ENCODE measurements around the gene EMC8.
"Not testable (repeated sequence)": the region's sequence is repeated elsewhere in the genome, so short reads cannot be mapped to it uniquely, and the experiment has no call there.

EMC8 gene

DNA sequence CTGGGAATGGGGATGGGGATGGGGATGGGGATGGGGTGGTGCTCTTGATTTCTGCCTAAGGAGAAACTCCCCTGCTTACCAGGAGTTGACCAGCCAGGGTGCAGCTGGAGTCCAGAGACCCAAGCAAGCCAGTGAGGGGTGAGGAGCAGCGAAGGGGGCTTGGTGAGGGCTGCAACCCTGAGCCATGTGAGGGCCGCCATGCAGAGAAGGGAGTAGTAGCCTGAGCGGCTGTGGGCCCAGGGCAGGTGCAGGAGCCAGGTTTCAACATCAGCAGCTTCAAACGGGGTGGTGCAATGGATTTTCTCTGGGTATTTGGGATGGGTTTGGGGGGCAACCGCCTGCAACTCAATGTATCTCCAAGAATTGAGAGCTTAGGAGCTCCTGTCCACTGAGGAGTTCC is 35.4 kb upstream of the EMC8 start:
- DNase-seq, result no peak

DNA sequence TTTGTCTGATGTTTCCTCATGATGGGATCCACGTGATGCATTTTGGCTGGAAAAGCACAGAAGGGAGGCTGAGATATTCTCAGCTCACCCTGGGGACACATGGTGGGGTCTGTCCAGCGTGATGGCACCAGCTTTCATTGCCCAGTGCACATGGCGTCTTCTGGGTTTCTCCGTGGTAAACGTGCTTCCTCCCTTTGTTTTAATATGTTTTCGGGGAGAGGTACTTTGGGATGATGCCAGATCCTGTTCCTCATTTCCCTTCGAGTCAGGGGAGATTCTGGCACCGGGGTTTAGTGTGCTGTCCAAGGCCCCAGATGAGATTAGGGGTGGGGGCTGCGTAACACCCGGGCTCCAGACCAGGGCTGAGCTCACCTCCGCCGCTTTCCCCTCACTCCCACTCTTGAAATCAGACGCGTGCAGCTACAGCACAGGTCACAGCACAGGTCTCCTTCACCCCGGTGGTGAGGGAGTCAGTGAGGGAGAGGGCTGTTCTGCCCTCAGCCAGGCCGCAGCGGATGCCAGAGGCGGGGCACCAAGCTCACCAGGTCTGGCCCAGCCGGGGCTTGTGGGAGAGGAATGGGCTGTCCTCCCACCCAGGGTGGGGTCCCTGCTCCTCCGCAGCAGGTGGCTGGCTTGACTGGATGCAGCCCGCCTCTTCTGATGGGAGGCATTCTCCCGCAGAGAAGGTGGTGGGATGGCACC is 34.0 kb upstream of the EMC8 start:
- no peak for DNase-seq

DNA sequence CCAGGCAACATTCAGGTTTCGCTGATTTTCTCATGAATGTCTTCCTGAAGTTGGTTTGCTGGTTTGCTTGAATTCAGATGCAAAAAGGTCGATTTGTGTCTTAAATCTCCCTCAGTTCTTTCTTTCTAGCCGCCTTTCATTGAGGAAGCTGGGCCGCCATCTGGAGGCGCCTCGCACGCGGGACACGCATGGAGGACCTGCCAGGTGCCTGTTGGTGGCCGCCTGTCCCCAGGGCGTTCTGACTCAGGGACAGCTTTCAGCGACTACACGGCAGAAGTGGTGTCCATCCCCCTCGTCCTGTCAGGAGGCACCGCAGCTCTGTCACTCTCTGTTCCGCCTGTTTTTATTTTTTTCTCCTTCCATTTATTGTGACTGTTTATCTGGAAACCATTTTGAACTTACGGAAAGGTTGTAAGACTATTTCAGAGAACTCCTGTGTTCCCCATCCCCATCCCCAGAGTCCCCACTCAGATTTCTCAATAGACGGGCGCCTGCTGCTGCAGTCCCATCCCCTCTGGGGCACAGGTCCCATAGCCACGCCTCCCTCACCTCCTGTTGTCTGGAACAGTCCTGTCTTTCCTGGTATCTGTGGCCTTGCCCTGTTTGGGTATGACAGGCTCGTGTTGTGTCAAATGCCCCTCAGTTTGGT is 33.4 kb upstream of the EMC8 start:
- DNase-seq, result peak in 1 of 2 donors; percentile 60

DNA sequence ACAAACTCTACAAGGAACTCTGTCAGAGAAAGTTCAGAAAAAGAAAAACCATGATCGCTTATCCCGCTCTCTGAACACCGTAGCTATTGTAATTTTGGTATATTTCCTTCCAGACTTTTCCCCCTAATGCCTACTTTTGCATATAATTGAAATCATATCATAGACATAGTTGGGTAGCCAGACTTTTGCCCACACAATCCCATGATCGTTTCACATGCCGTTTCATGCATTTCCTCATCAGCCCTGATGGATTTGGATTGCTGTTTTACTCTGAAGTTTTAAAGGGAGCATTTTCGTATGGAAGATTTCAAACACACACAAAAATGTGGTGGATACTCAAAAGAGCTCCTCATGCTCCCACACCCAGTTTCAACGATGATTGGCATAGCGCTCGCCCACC is 31.5 kb upstream of the EMC8 start:
- DNase-seq, result no peak

DNA sequence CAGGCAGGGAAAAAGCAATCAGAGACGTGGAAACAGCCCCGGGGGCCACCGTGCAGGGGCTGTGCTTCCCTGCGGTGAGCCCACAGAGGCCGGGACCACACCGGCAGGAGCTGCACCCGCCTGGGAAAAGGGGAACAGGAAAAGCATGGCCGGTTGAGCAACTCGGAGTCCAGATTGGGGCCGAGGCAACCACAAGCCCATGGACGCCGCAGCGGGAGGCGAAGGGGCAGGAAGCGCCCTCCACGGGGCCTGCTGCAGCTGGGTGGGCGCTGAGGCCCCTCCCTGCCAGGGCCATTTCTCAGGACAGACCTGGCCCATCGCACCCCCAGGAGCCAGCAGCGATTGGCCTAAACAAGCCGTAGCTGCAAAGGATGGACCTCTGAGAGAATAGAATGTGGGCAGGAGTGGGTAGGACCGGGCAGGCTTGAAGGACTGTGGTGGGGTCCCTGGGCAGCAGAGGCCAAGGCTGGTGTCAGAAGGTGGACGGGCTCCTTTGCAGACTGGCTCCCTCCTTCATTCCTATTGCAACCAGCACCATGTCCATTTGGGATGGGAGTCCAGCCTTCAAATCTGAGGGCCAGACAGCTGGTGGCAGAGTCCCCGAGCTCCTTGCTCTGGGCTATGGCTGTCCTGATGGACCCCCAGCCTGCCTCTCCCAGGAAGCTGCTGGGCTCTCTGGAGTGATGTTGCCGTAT is 30.6 kb upstream of the EMC8 start:
- peak in 1 of 2 donors; percentile 35 for DNase-seq

DNA sequence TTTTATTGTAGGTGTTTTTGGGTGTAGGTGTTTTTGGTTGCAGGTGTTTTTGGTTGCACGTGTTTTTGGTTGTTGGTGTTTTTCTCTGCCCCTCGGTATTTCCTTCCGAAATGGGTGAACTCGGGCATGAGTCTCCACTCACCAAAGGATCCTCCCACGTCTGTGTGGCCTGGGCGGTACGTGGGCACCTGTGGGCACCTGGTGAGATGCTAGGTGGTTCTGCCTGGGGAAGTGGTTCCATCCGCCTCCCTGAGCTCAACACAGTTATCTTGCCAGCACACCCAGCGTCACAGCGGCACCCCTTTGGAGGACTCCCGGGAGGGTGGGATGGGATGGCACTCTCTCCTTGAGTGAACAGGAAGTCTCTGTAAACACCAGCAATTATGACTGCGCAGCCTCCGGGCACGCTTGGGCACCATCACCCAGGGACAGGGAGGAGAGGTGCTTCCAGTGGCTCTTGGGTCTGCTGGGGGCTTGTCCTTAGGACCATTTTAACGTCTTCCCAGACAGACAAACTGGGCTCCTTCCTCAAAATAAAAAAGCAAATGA is 29.9 kb upstream of the EMC8 start:
- DNase-seq, result no peak

DNA sequence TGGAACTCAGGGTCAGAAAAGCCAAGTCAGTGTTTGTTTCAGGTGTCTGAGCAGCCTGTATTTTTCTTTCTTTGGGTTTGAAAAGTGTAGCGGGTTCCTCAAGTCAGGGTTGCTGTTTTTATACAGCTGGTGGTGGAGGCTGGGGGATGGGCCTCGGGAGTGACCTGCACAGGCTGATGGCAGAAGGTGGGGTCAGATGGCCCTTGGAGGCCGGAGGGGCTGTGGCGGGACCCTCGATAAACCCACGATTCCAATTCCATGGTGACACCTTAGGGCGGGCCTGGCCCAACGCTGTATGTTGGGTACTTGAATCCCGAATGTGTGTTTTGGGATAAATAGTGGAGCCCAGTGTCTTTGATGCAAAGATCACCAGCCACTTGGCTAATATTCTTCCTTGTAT is 28.8 kb upstream of the EMC8 start:
- DNase-seq, result no peak

DNA sequence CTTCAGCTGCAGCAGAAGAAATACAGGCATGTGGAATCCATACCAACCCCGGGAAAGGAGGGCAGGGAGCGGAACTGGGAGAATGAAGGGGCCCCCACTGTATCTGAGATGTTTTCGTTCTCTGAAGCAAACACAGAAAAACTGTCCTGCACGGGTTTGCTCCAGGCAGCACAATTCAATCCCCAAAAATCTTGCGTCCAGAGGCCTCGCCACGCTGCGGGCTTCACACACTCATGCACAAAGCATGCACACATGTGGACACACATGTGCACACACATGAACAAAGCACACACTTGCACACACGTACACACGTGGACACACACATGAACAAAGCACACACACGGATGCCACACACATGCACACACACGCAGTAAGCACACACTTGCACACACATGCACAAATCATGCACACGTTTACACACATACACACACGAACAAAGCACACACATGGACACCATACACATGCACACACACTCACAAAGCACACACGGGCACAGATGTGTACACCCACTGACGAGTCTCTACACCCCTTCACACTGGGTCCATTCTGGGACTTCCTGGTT is 27.4 kb upstream of the EMC8 start:
- no peak for DNase-seq

DNA sequence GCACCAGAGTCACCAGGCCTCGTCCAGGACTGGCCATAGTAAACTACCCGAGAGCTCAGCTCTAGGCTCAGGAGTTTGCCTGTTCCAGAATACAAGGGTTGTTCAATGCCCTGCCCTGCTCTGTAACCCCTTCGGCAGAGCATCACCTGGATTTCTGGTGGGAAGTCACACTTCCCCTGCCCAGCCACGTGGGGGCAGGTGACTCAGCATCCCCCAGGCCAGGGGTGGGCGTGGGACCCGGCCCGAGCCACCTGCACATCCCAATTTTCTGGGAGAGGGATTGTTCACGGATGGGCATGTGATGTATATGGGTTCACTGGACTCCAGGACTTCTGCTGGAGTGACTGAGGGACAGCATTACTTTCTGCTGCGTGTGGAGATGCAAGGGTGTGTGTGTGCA is 26.0 kb upstream of the EMC8 start:
- DNase-seq, result no peak

DNA sequence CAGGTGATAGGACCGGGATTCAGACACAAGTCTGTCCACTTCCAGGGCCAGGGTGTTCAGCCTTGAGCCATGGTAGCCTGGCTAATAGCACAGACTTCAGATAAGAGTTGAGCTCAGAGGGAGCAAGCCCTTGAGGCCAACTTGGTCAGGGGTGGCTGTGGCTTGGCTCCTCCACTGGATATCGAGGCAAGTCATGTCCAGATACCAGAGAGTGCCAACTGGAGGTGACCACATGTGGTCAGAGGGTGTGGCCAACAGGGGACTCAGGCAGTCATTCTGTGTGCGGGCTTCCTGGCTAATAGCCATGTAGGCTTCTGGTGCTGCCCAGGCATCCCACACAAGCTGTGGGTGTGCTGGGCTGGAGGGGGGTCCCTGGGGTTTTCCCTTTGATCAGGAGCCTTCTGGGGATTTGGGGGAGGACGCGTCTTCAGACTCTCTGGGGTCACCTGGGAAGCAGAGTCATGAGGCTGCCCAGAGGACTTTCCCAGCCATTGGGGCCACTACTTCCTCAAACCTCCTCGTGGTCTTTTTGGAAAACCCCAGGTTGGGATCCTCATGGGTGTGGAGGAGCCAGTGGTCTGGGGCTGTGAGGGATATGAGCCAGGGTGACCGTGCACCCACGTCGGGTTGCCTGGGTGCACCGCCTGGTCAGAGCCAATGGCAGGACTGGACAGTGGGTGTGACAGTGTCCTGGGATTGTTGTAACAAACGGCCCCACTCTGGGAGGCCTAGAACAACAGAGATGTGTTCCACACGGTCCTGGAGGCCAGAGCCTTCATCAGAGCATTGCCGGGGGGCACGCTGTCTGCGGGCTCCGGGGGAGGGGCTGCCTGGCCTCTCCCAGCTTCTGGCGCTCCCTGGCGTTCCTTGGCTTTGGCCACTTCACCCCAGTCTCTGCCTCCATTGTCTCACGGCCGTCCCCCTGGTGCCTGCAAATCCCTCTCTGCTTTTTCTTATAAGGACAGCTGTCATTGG is 25.1 kb upstream of the EMC8 start:
- peak in 1 of 2 donors; percentile 41 for DNase-seq

DNA sequence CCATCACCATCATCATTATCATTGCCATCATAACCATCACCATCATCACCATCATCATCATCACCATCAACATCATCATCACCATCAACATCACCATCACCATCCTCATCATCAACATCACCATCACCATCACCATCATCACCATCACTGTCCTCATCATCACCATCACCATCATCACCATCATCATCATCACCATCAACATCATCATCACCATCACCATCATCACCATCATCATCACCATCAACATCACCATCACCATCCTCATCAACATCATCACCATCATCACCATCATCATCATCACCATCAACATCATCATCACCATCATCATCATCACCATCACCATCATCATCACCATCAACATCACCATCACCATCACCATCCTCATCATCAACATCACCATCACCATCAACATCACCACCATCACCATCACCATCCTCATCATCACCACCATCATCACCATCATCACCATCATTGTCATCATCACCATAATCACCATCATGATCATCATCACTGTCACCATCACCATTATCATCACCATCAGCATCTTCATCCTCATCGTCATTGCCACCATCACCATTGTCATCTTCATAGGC is 24.1 kb upstream of the EMC8 start:
- DNase-seq, result no peak

DNA sequence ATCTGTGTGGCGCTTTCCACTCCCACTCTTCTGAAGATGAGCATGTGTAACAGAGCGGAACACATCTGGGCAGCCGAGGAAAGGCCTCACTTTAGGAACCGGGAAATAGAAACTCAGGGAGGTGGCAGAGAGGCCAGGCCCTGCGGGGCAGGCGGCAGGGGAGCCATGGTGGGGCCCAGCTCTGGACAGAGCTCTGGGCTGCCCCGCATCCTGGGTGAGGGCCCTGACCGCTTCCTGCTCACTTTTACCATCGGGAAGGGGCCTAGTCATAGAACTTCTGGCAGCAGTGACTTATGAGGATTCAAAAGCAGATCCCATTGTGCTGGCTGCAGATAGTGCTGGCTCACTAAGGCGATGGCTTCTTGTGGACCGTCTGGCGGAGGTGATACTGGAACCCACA is 22.8 kb upstream of the EMC8 start:
- no peak for DNase-seq

DNA sequence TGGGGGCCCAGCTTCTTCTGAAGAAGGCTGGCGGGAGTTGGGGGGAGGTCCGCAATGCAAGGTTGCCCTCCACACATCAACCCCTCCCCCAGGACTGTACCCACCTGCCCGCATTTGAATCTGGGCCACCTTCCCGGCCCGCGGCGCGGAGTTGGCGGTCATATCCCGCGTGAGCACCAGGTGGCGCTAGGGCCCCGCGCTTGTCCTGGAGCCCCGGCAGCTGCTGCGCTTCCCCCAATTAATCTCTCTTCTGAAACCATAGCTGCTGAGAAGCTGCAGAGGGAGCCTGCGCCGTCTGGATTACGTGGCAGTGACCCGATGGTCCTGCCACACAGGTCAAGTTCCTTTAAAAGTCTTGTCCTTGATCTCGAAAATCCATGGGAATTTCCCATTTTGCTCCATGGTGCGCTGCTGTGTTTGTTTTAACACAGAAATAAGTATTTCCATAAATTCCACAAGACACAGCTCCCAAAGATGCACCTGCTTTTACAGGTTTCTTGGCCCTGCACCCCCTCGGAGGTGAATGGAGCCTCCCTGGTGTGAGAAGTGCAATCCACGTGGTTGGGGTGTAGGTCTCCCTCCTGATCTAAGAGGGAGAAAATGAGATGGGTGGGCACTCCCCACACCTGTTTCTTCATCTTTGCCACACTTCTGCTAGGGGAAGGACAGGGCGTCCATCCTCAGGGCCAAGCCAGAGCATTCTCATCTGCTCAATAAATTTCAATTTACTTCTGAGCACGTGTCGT is 22.2 kb upstream of the EMC8 start:
- peak; percentile 76 to 83 for DNase-seq

DNA sequence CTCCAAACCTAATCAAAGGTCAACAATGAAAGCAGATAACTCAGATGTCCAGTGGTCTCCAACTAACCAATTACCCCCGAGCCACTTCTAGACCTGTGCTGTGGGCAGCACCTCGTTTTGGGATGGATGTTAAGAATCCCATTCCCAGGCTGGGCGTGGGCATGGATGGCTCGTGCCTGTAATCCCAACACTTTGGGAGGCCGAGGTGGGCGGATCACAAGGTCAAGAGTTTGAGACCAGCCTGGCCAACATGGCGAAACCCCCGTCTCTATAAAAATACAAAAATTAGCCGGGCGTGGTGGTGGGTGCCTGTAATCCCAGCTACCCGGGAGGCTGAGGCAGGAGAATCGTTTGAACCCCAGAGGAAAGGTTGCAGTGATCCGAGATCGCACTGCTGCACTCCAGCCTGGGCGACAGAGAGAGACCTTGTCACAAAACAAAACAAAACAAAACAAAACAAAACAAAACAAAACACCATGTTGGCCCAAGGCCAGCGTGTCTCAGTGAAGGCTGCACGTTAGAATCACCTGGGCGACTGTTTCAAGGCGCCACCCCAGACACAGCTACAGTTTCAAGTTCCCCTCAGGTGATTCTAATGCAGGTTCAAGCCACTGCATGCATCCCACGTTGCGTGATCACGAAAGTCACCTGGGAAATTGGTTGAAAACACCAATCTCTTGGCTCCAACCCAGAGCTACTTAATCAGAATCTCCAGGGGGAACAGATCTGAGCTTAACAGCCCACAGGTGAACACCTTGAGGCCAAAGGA is 21.4 kb upstream of the EMC8 start:
- DNase-seq, result no peak

DNA sequence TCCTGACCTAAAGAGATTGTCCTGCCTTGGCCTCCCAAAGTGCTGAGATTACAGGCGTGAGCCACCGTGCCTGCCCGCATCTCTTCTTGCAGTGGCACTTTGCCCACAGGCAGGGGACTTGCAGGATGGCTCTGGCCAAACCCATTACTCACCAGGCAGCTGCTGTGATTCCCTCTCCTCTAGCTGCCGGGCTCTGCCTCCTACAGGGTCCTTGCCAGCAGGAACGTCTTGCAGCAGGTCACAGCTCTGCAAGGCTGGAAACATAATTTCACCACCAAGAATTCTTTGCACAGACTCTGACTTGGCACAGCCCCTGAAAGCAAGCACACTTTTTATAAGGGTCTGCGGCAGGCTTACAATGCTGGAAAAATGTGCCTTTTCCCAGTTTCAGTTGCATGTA is 20.4 kb upstream of the EMC8 start:
- no peak for DNase-seq

DNA sequence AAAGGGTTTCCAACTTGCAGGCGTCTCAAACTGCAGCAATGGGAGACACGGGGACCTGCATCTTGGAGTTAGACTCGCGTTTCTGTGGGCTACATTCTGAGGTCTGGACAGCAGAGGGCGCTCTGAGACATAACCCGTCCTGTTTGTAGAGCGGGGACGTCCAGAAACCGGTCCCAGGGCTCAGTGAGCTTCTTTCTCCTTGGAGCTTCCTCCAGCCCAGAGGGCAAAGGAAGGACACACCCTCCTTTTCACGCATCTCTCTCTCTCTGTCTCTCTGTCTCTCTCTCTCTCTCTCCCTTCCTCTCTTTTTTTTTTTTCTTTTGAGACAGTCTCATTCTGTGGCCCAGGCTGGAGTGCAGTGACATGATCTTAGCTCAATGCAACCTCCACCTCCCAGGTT is 19.9 kb upstream of the EMC8 start:
- peak; percentile 82 to 85 for DNase-seq

DNA sequence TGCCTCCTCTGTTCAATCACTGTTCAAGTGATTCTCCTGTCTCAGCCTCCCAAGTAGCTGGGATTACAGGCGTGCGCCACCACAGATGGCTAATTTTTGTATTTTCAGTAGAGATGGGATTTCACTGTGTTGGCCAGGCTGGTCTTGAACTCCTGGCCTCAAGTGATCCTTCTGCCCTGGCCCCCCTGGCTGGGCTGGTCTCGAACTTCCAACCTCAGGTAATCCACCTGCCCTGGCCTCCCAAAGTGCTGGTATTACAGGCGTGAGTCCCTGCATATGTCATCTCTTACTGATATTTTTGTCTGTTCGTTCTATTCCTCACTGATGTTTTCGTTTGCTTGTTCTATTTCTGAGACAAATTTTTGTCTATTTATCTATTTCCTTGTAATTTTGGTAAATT is 17.9 kb upstream of the EMC8 start:
- DNase-seq, result not testable (repeated sequence)

DNA sequence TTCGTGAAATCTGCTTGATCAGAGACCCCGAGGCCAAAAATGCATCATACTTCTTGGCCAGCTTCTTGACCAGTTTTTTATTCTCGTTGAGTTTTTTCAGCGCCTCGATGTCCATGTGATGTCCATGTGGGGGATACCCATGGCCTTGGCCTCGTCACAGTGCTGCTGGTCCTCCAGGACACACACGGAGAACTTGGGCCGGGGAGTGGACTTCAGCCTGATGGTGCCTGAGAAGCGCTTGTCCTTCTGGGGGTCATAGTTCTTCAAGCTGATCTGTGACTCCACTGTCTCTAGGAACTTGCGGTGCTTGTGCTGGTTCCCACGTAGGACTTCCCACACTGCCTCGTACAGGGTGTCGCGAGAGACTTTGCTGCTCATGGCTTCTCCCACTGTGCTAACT is 16.8 kb upstream of the EMC8 start:
- no peak for DNase-seq

DNA sequence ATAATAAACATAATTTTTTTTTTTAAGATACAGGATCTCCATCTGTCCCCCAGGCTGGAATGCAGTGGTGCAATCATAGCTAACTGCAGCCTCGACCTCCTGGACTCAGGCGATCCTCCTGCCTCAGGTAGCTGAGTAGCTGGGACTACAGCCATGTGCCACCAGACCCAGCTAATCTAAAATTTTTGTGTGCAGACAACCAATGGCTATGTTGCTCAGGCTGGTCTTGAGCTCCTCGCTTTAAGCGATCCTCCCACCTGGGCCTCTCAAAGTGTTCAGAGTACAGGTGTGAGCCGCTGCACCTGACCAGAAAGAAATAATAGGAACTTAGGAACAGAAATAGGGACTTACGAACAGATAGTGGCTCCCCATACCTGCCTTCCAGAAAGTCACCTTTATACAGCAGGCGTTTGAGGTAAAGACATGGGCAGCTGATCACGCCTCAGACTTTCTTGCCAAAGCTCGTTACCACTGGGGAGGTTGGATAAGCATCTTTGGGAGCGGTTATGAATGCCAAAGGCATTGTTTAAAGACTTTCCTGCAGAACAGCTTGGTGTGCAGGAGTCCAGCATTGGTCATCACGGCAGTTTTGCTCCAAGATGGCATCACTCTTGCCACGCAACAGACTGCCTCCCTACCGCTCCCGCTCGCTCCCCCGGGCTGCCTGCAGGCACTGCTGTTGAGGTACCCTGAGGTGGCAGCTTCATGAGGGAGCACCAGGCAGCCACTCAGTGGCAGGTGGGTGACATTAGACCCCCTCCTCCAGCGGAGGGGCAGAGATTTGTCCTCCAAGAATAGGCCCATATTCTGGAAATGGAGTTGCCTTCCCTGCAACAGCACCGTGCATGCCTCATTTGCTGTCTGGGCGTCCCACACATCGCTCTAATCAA is 13.7 kb upstream of the EMC8 start:
- DNase-seq, result no peak
